Activated CD4-positive, alpha-beta T cell treated with anti-CD3 and anti-CD28 coated beads, Interleukin-2, amount 50 U/mL, for 1 hour (primary cell): ENCODE measurements around the gene PFKP.
"Not testable (repeated sequence)": the region's sequence is repeated elsewhere in the genome, so short reads cannot be mapped to it uniquely, and the experiment has no call there.

ENCODE experiments used
- DNase-seq: peaks from one replicate; pipeline ENCODE4 v3.0.0-alpha.2; 2020

PFKP gene

DNA sequence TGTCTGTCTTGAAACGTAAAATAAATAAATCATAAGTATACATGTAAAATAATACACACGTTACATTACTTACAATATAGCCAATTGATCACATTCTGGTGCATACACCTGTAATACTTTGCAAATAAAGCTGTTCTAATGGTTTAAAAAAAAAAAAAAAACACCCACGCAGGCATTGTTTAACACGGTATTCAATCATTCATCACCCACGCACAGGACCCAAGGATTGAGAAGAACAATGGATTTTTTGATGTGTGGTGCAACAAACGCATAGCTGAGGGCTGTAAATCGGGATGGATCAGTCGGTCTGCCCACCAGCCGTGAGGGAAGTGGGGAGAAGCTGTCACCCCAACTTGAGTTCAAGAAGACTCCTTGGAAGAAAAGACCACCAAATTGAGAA lies 96.5 kb downstream of the PFKP start:
- DNase-seq = no peak

DNA sequence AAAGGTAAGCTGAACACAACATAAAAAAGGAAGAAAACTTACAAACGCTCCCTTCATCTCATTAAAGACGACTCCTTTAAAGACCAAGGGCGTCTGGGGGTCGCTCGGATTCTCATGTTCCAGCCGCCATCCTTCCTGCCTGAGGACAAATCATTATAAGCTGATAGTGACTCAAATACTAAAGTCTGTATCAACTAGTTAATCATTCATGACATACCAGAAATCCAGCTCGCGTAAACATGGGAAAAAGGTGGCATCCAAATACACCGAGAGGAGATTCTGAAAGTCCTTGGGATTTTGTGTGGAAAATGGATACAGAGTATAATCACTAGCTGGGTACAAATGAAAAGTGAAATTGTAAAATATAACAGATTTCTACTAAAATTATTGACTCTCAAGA lies 97.8 kb downstream of the PFKP start:
- no peak for DNase-seq

DNA sequence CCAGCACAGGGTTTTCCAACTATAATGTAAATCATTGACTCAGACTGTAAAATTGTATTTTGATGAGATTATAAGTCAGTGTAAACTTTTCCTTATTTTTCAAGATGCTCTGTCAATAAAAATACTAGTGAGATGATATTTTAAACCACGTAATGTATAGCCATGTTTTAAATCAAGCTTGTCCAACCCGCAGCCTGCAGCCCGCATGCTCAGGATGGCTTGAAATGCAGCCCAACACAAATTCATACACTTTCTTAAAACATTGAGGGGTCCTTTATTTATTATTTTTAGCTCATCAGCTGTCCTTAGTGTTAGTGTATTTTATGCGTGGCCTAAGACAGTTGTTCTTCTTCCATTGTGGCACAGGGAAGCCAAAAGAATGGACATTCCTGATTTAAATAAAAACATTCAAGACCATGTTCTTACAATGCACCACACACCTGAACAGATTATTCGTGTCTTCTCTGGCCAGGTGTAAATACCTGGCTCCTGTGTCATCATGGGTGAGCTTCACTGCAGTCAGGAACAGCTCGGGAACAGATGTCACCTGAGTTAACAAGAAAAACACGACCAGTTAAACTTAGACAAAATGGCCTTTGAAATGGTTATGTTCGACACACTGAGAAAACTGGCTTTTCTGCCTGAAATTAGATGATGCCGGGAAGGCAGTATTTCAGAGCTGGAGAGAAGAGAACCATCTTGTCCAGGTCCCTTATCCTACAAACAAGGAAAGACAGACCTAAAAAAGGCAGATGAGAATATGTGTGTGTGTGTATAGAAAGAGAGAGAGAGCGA lies 99.3 kb downstream of the PFKP start:
- no peak for DNase-seq

DNA sequence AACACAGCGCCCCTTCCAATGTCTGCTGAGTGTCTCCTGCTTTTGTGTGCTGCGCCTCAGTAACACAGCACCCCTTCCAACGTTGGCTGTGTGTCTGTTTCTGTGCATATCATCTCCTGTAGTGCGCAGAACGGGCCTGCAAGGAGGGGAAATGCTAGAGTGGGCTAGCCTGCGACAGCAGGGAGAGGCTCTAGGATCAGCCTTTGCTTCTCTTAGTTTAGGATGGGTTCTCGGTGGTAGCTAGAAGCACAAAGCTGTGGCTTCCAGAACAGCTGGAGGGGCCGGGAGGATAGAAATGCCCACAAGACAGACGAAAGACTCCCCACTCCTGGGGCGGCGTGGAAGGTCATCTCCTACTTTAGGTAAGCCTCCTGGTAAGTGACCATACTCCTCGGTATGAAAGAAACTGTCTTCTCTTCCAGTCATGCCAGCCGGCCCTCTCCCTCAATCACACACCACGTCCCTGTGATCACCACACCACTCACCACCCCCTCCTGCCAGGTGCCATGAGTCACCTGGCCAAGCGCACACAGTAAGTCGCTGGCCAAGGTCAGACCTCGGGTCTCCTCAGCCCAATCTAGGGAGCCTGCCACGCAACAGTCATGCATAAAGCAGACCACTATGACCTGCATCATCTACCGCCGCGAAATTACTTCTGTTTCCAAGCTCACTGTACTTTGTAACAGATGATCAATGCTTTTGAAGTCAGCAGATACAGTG lies 100.4 kb downstream of the PFKP start:
- no peak for DNase-seq

DNA sequence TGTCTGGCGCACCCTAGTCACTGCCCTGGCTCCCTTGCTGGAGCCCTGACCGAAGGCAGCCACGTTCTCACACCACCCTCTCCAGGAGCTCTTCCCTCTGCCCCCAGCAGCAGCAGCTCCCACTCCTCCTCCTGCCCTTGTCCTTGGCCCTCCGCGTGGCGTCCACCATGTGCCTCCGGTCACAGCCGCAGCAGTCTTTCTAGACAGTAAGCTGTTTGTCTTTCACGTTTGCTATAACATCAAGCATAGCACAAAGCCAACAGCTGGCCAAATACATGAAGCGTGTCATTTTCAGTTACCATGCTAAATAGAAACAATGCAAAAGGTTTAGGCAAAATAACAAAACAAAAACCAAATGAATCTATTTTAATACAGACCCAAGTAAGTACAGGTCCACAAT lies 101.9 kb downstream of the PFKP start:
- DNase-seq = no peak

DNA sequence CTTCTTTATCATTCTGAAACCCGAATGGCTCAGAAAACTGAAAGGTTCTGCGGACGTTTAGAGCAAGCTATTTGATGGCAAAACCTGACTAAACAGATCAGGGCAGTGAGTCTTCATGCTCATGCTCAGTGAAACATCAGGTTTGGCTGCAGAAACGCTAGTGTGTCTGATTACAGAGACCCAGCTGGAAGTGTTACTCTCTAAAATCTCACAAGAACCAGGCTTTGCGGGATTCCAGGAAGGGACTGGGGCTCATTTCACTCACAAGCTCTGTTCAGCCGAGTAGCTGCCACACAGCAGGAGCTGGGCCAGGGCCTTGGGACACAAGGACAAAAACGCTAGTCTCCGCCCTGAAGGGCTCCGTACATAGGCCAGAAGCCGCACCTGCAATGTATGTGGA lies 102.3 kb downstream of the PFKP start:
- no peak for DNase-seq

DNA sequence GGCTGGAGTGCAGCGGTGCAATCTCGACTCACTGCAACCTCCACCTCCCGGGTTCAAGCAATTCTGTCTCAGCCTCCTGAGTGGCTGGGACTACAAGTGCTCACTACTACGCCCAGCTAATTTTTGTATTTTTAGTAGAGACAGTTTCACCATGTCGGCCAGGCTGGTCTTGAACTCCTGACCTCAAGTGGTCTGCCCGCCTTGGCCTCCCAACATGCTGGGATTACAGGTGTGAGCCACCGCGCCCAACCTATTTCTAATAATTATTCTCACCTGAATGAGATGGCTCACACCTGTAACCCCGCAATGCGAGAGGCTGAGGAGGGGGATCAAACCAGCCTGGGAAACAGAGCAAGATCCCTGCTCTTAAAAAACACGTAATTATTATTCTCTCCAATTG lies 104.1 kb downstream of the PFKP start:
- DNase-seq = not testable (repeated sequence)

DNA sequence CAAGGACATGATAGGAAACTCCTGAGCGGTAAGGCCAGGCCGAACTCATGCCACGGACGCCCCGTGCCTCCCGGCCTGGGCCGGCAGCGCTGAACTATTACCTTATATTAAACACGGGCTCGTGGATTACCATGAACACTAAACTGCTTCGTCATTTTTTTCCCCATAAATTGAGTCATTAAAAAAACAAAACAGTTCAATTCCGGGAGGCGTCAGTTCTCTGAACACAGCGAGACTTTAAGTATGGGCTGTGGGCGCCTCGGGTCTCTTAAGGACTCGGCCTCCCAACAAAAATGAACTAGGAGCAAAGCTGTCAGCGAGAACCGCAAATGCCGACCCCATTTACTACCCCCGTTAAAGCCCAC lies 104.7 kb downstream of the PFKP start:
- no peak for DNase-seq

DNA sequence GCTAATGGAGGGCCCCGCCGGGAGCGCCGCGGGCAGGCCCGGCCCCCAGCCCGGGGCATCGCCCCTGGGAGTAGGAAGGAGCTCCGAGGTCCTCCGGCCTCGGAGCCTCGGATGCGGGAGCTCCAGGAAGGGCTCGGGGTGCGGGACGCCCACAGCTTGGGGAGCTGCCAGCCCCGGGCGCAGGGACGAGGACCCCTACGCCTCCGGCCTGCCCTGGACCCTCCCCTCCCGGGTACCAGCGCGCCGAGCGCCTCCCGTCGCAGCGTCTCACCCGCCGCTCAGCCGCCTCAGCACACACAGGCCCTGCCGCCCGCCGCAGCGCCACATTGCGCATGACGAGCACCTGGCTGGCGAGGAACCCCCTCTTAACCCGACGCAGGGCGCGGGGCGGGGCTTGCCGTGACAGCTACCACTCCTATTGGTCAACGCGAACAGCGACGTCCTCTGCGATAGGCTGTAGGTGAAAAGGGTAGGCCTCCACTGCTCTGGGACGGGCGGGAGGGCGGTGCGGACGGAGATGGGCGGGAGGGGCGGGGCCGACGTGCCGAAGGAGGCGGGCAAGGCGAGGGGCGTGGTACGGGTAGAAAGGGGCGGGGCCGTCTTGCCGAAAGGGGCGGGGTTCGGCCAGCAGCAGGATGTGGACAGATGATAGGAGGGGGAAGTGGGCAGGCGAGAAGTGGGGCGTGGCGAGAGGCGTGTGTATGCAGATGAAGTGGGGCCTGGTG lies 105.3 kb downstream of the PFKP start, which contains the start of gene PITRM1:
PITRM1 (minus strand) TSS at position 337 of the 725 bp plus-strand sequence; CDS start at position 327, 10 bp downstream.
- DNase-seq = peak; percentile 99

DNA sequence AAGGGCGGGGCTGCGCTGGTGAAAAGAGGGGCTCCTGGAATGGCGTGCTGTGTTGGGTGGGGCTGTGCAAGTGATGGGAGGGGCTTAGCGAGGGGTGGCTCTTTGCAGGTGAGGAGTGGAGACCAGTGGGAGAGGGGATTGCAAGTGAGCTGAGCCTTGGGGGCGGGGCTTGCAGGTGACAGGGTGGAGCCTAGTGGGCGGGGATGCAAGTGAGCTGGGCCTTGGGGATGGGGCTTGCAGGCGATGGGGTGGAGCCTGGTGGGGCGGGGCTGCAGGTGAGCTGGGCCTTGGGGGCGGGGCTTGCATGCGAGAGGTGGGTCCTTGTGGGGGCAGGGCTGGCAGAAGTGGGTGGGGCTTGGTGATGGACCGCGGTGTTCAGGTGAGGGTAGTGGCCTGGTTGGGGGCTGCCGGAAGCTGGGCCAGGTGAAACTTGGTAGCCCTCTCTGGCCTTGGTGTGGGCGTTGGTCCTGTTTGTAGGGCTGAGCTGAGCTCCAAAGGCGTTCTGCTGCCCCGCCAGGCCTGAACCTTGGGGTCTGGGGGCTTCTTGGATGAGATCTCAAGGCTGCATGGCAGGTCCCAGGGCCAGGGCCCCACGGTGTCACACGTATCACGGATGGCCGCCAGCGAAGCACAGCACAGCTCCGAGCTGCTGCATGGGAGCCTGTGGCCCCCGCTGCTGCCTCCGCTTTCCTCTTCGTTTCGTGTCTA lies 106.0 kb downstream of the PFKP start:
- peak; percentile 84 for DNase-seq

DNA sequence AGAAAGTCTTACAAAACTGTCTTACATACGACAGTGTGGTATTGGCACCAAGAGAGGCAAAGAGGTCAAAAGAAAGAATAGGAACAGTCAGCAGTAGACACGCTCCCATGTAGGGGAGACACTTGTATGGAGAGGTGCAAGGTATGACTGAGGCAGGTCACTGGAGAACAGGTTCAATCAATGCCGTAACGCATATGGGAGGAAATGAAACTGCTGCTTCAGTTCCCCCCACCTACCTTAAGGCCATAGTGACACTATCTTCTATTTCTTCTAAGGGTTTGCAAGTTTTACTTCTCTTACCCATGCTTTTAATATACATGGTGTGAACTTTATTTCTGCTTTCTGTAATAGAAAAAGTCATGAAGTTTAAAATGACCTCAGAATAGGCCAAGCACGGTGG lies 110.7 kb downstream of the PFKP start:
- DNase-seq = no peak

DNA sequence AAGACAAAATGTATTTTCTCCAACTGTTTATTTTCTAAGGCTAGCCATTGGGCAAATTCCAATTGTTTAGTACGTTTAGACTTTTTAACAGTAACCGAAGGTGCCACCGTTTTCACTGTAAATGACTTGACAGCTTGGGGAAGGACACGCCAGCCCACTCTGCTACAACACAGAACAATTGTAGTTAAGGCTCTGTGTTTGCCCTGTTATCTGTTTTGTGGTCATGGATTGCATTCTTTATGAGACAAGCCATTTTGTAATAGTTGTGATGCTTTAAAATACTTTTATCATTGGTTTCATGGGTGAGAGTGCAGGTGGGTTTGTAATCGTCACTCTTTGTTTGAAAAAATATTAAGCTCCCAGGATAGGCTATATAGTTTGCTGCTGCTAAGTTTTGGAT lies 111.8 kb downstream of the PFKP start:
- DNase-seq = no peak

DNA sequence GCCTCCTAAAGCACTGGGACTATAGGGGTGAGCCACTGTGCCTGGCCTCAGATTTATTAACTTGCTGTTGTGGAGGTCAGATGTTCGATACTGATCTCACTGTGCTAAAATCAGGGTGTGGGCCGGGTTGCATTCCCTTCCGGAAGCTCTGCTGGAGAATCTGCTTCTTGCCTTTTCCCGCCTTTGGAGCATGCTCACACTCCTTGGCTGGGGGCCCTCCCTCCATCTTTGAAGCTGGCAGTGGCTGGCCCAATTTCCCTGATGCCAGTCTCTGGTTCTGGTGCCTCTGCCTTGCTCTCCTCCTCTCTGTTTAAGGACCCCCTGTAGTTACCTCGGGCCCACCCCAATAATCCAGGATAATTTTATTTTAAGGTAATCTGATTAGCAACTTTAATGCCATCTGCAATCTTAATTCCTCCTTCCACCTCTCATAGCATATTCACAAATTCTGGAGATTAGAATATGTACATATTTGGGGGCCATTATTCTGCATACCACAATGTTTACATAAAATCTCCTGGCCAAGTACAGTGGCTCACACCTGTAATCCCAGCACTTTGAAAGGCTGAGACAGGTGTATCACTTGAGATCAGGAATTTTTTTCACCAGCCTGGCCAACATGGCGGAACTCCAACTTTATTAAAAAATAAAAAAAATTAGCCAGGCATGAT lies 113.1 kb downstream of the PFKP start:
- DNase-seq = no peak

DNA sequence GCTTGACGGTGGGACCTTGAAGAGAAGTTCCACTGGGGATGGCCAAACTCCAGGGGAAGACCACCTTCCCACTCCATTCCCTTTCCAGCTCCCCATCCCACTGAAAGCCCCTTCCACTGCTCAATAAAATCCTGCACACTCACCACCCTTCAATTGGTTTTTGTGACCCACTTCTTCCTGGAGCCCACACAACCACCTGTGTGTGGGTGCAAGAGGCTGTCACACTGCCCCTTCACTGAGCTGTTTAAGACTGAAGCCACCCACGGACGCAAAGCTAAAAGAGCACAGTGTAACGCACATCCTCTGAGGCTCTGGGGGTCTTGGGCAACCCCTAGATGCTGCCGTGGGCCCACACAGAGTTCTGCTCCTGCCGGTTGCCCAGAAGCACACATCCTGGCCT lies 118.0 kb downstream of the PFKP start:
- no peak for DNase-seq

DNA sequence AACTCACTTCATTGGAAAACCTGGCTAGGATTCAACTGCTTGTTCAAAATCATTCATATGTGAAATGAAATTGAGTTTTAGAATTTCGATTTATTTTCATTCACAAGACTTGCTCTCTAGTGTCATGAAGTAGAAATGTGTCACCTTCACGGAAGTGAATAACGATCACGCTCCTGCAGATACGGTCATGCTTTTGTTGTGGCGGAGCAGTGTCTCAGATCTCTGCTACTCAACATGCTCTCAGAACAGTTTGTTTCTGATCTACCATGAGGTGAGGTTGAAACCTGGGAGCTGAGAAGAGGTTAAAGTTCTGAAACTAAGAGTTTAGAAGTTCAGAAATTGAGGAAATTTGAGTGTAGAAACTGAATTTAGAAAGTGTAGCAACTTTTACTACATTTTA lies 119.0 kb downstream of the PFKP start:
- DNase-seq = peak; percentile 35
